SK-N-SH (cell line): Measurements from ENCODE around the gene DLG1. TPM values are rescaled to one million over a fixed set of nuclear protein-coding genes. Genes with fewer than 3 reads are reported as not detected.
A peak's percentile ranks its signal among the peaks of the same experiment; 100 is the strongest.

Source experiments
- CTCF ChIA-PET: fragments of 300-600, 350-600 bp; formaldehyde crosslinking; extraction: SDS; loops from one replicate; lab custom pipeline; 2021; lab: Yijun Ruan, JAX
- POLR2A ChIA-PET: fragments of 350-600 bp; sonication (Branson Sonifier 250); formaldehyde crosslinking; extraction: SDS; loops from one replicate; lab custom pipeline; 2020; ENCODE audit warnings: antibody characterized with exemption, inconsistent platforms; lab: Yijun Ruan, JAX
- DNase-seq: peaks from one replicate; pipeline ENCODE4 v3.0.0; 2012
- H2AFZ ChIP-seq: fragments of 200-600 bp; sonication (generic); 2 replicates; pipeline ENCODE4 v1.8.1; 2016; ENCODE audit warnings: antibody characterized with exemption, mild to moderate bottlenecking, low read depth
- H3F3A ChIP-seq: fragments of 200-600 bp; sonication (generic); replicated peaks from 2 replicates; pipeline ENCODE3; 2016; ENCODE audit warnings: antibody characterized with exemption, mild to moderate bottlenecking; ENCODE audit not compliant: insufficient read depth
- H3K27ac ChIP-seq, 2 experiments: fragments of 200-500 bp in 1 of 2; fragments of 200-600 bp in 1 of 2; sonication (Bioruptor generic) in 1 of 2; sonication (generic), shearing (Covaris generic) in 1 of 2; 2 replicates each; pipeline versions ENCODE4 v1.5.1 to v1.6.1; 2014 to 2016; ENCODE audit warnings: low read depth in 2 of 2, inconsistent platforms in 1 of 2, low read length in 1 of 2, mild to moderate bottlenecking in 1 of 2, mixed read lengths in 1 of 2
- H3K27me3 ChIP-seq: fragments of 200-600 bp; sonication (generic), shearing (Covaris generic); 2 replicates; pipeline ENCODE4 v1.6.1; 2016; ENCODE audit warnings: mixed run types; ENCODE audit not compliant: insufficient read depth
- H3K36me3 ChIP-seq, 2 experiments: fragments of 200-500 bp in 1 of 2; fragments of 200-600 bp in 1 of 2; sonication (Bioruptor generic) in 1 of 2; sonication (generic) in 1 of 2; replicated peaks in 1 of 2; 2 replicates each; pipeline versions ENCODE3 to v1.5.1; 2014 to 2016; ENCODE audit warnings: low read length in 1 of 2, mild to moderate bottlenecking in 1 of 2; ENCODE audit not compliant: insufficient read depth in 2 of 2, control insufficient read depth in 1 of 2
- H3K4me1 ChIP-seq, 2 experiments: fragments of 200-500 bp in 1 of 2; fragments of 200-600 bp in 1 of 2; sonication (Bioruptor generic) in 1 of 2; sonication (generic), shearing (Covaris generic) in 1 of 2; 2 replicates each; pipeline versions ENCODE4 v1.5.1 to v1.6.1; 2014 to 2016; ENCODE audit warnings: low read depth in 1 of 2, low read length in 1 of 2, mixed run types in 1 of 2; ENCODE audit not compliant: insufficient read depth in 2 of 2, control insufficient read depth in 1 of 2
- H3K4me2 ChIP-seq: fragments of 200-600 bp; sonication (generic), shearing (Covaris generic); 2 replicates; pipeline ENCODE4 v1.6.1; 2017; ENCODE audit warnings: mixed run types
- H3K4me3 ChIP-seq, 2 experiments: fragments of 200-500 bp in 1 of 2; fragments of 200-600 bp in 1 of 2; sonication (Bioruptor generic) in 1 of 2; sonication (generic), shearing (Covaris generic) in 1 of 2; 2 replicates each; pipeline versions ENCODE4 v1.5.1 to v1.8.1; 2014 to 2016; ENCODE audit warnings: low read depth in 2 of 2, inconsistent platforms in 1 of 2, low read length in 1 of 2, mild to moderate bottlenecking in 1 of 2, mixed read lengths in 1 of 2, moderate library complexity in 1 of 2
- H3K79me2 ChIP-seq: fragments of 200-600 bp; sonication (generic); 2 replicates; pipeline ENCODE4 v1.8.1; 2017; ENCODE audit warnings: mild to moderate bottlenecking; ENCODE audit not compliant: insufficient read depth
- H3K9ac ChIP-seq: fragments of 200-600 bp; sonication (generic); 2 replicates; pipeline ENCODE4 v1.6.1; 2017; ENCODE audit warnings: mixed run types
- H3K9me2 ChIP-seq: fragments of 200-600 bp; sonication (generic); 2 replicates; pipeline ENCODE4 v1.6.1; 2017; ENCODE audit warnings: mixed run types
- H3K9me3 ChIP-seq: fragments of 200-600 bp; sonication (generic); 2 replicates; pipeline ENCODE4 v1.6.1; 2017; ENCODE audit warnings: mixed run types, mild to moderate bottlenecking, moderate library complexity
- H4K20me1 ChIP-seq: fragments of 200-600 bp; sonication (generic); 2 replicates; pipeline ENCODE4 v1.6.1; 2017; ENCODE audit warnings: mild to moderate bottlenecking, mixed run types; ENCODE audit not compliant: insufficient read depth
- CHD2 ChIP-seq: fragments of 150-350 bp; IDR thresholded peaks from 2 replicates; pipeline ENCODE4 v1.6.1; 2018; ENCODE audit warnings: low read length; ENCODE audit not compliant: partially characterized antibody
- ELF1 ChIP-seq: IDR thresholded peaks from 2 replicates; pipeline ENCODE4 v1.4.0; 2012
- EZH2phosphoT487 ChIP-seq: fragments of 200-600 bp; sonication (generic); IDR thresholded peaks from 2 replicates; pipeline ENCODE4 v1.6.1; 2017; ENCODE audit warnings: low read depth, mixed run types, mild to moderate bottlenecking, antibody characterized with exemption, moderate library complexity, borderline replicate concordance
- FOSL2 ChIP-seq: IDR thresholded peaks from 2 replicates; pipeline ENCODE4 v1.4.0; 2012; ENCODE audit warnings: low read depth, mild to moderate bottlenecking, moderate library complexity, borderline replicate concordance
- FOXJ3 ChIP-seq: sonication (generic); formaldehyde crosslinking; IDR thresholded peaks from 2 replicates; pipeline ENCODE4 v1.5.1; 2020; ENCODE audit warnings: mild to moderate bottlenecking, missing genetic modification reagents
- IRF3 ChIP-seq: fragments of 150-350 bp; IDR thresholded peaks from 2 replicates; pipeline ENCODE4 v1.6.1; 2016; ENCODE audit warnings: mild to moderate bottlenecking, low read depth, low read length
- POLR2AphosphoS5 ChIP-seq: IDR thresholded peaks from 2 replicates; pipeline ENCODE4 v1.6.1; 2012; ENCODE audit warnings: low read depth, low read length
- RAD21 ChIP-seq: IDR thresholded peaks from 2 replicates; pipeline ENCODE4 v1.6.1; 2012; ENCODE audit warnings: mild to moderate bottlenecking, low read length
- SIN3A ChIP-seq: IDR thresholded peaks from 2 replicates; pipeline ENCODE4 v1.6.1; 2012; ENCODE audit warnings: low read depth, mild to moderate bottlenecking, low read length, moderate library complexity, borderline replicate concordance
- TCF12 ChIP-seq: IDR thresholded peaks from 2 replicates; pipeline ENCODE4 v1.4.0; 2012
- WGBS: methylation state at CpG from one replicate; pipeline ENCODE4 v1.1.6; 2017; ENCODE audit warnings: low lambda C conversion rate; 5-methylcytosine and 5-hydroxymethylcytosine counted together
- polyA plus RNA-seq, 3 experiments: library from polyadenylated mRNA; depleted of rRNA; stranded (reverse); fragments of >200 nt; gene quantifications; 2 replicates each; pipeline ENCODE4 v1.2.3, GENCODE V29; 2012
- TF ChIP-seq, protein P1 (sequence below): IDR thresholded peaks from 2 replicates; pipeline ENCODE4 v1.4.0; 2012; ENCODE audit warnings: low read depth, borderline replicate concordance
- TF ChIP-seq, protein P2 (sequence below): IDR thresholded peaks from 2 replicates; pipeline ENCODE4 v1.6.1; 2012; ENCODE audit warnings: mild to moderate bottlenecking, low read depth, low read length, moderate library complexity
- TF ChIP-seq, protein P3 (sequence below): IDR thresholded peaks from 2 replicates; pipeline ENCODE4 v1.4.0; 2012; ENCODE audit warnings: low read depth, borderline replicate concordance
- TF ChIP-seq, protein P4 (sequence below): IDR thresholded peaks from 2 replicates; pipeline ENCODE4 v1.4.0; 2012; ENCODE audit warnings: low read depth

DLG1 gene
- polyA plus RNA-seq, 1 of the 3 experiments (the other 2 are of a cell fraction): 16.5 TPM

DNA sequence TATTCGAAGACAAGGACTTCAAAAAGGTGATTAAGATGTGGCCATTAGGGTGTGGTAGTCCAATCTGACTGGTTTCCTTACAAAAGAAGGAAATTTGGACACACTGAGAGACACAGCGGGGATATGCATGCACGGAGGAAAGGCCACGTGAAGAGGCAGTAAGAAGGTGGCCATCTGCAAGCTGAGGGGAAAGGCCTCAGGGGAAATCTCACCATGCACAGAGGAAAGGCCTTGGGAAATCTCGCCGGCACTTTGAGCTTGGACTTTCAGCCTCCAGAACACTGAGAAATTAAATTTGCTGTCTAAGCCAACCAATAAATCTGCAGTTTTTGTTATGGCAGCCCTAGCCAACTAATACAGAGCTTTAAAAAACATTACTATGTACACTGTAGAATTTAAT, 78.8 kb downstream of the DLG1 start:
- Histone ChIP-seq H3K4me2 (no peak overlapping the region), H3K36me3 (no peaks in the 10 kb centered on the region), H3K9me3 (no peaks in the 10 kb centered on the region), H3K9ac (no peak overlapping the region), H4K20me1 (peaks cover 20% of the 10 kb centered on the region), H3K4me1 (peaks cover 3 to 28% of the 10 kb centered on the region in 2 experiments; a peak in 3 of 4 replicates), H2AFZ (no peak overlapping the region), H3F3A (peaks cover 28% of the 10 kb centered on the region), H3K4me3 (no peak overlapping the region), H3K27me3 (no peaks in the 10 kb centered on the region)
- POLR2A ChIA-PET: no interaction called here
- 97% methylated on average over 6 of the region's 6 CpGs for WGBS
- CTCF ChIA-PET: interaction anchor here (4.6 kb wide), 1 partner anchor 291 kb away, joined by 36 read pairs; no protein-coding TSS in a partner anchor
- TF ChIP-seq RAD21: no peak
- no peak for TF ChIP-seq FOXJ3 (CRISPR knock-in tag)
- no peak for TF ChIP-seq FOSL2
- TF ChIP-seq ELF1: no peak
- no peak for TF ChIP-seq EZH2phosphoT487
- no peak for TF ChIP-seq IRF3
- TF ChIP-seq, protein P1, sequence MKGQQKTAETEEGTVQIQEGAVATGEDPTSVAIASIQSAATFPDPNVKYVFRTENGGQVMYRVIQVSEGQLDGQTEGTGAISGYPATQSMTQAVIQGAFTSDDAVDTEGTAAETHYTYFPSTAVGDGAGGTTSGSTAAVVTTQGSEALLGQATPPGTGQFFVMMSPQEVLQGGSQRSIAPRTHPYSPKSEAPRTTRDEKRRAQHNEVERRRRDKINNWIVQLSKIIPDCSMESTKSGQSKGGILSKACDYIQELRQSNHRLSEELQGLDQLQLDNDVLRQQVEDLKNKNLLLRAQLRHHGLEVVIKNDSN: no peak
- TF ChIP-seq TCF12: no peak
- TF ChIP-seq POLR2AphosphoS5: no peak
- TF ChIP-seq, protein P2, sequence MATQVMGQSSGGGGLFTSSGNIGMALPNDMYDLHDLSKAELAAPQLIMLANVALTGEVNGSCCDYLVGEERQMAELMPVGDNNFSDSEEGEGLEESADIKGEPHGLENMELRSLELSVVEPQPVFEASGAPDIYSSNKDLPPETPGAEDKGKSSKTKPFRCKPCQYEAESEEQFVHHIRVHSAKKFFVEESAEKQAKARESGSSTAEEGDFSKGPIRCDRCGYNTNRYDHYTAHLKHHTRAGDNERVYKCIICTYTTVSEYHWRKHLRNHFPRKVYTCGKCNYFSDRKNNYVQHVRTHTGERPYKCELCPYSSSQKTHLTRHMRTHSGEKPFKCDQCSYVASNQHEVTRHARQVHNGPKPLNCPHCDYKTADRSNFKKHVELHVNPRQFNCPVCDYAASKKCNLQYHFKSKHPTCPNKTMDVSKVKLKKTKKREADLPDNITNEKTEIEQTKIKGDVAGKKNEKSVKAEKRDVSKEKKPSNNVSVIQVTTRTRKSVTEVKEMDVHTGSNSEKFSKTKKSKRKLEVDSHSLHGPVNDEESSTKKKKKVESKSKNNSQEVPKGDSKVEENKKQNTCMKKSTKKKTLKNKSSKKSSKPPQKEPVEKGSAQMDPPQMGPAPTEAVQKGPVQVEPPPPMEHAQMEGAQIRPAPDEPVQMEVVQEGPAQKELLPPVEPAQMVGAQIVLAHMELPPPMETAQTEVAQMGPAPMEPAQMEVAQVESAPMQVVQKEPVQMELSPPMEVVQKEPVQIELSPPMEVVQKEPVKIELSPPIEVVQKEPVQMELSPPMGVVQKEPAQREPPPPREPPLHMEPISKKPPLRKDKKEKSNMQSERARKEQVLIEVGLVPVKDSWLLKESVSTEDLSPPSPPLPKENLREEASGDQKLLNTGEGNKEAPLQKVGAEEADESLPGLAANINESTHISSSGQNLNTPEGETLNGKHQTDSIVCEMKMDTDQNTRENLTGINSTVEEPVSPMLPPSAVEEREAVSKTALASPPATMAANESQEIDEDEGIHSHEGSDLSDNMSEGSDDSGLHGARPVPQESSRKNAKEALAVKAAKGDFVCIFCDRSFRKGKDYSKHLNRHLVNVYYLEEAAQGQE: no peak
- TF ChIP-seq, all 33 proteins: peak for 0
- Histone ChIP-seq H3K79me2 (peaks cover 82% of the 10 kb centered on the region), H3K27ac (no peak overlapping the region), H3K9me2 (no peaks in the 10 kb centered on the region)
- no peak for DNase-seq

GRCh38 chr3:197218210-197218609, 80.2 kb downstream of the DLG1 start:
- H3F3A ChIP-seq: peaks cover 28% of the 10 kb centered on the region
- H3K36me3 ChIP-seq: peaks cover 0 to 7% of the 10 kb centered on the region in 2 experiments
- peaks cover 84% of the 10 kb centered on the region for H3K79me2 ChIP-seq
- no peaks in the 10 kb centered on the region for H3K9me3 ChIP-seq
- H3K4me2 ChIP-seq: no peak overlapping the region
- 90% methylated on average over 3 of the region's 3 CpGs for WGBS
- DNase-seq: no peak
- peaks cover 3 to 33% of the 10 kb centered on the region in 2 experiments; a peak in 3 of 4 replicates for H3K4me1 ChIP-seq
- H3K9me2 ChIP-seq: no peaks in the 10 kb centered on the region
- ChIA-PET POLR2A (no interaction called here), CTCF (interaction anchor here (1.0 to 1.2 kb wide), 2 partner anchors 31 to 303 kb away, joined by 3 read pairs; no protein-coding TSS in a partner anchor)
- no peak overlapping the region for H3K4me3 ChIP-seq
- no peak overlapping the region for H2AFZ ChIP-seq
- no peak overlapping the region for H3K9ac ChIP-seq
- H3K27ac ChIP-seq: peak overlapping the region in 1 of 2 experiments; percentile 94; a peak in 1 of 4 replicates
- no peaks in the 10 kb centered on the region for H3K27me3 ChIP-seq
- peaks cover 7% of the 10 kb centered on the region for H4K20me1 ChIP-seq
- TF ChIP-seq POLR2AphosphoS5 (no peak), FOXJ3 (CRISPR knock-in tag) (no peak), CHD2 (no peak), SIN3A (no peak), RAD21 (no peak)
- TF ChIP-seq, protein P3, sequence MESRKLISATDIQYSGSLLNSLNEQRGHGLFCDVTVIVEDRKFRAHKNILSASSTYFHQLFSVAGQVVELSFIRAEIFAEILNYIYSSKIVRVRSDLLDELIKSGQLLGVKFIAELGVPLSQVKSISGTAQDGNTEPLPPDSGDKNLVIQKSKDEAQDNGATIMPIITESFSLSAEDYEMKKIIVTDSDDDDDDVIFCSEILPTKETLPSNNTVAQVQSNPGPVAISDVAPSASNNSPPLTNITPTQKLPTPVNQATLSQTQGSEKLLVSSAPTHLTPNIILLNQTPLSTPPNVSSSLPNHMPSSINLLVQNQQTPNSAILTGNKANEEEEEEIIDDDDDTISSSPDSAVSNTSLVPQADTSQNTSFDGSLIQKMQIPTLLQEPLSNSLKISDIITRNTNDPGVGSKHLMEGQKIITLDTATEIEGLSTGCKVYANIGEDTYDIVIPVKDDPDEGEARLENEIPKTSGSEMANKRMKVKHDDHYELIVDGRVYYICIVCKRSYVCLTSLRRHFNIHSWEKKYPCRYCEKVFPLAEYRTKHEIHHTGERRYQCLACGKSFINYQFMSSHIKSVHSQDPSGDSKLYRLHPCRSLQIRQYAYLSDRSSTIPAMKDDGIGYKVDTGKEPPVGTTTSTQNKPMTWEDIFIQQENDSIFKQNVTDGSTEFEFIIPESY: no peak
- TF ChIP-seq, protein P1: no peak
- TF ChIP-seq, protein P4, sequence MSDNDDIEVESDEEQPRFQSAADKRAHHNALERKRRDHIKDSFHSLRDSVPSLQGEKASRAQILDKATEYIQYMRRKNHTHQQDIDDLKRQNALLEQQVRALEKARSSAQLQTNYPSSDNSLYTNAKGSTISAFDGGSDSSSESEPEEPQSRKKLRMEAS: no peak
